Measurements from ENCODE around the gene TMEM91.

The TMEM91 gene

GRCh38 chr19:41411100-41411967 lies 35.0 kb downstream of the TMEM91 start:
- DNase-seq (ENCODE audit: low read depth in 2 of 2): no peak

GRCh38 chr19:41411968-41412265 lies 35.6 kb downstream of the TMEM91 start:
- no peak for DNase-seq (ENCODE audit: low read depth in 2 of 2)

- no peak for DNase-seq (ENCODE audit: low read depth in 2 of 2)
These were observed 36.6 kb downstream of the TMEM91 start for GRCh38 chr19:41412953-41413352.

- DNase-seq (ENCODE audit: low read depth in 2 of 2): no peak
These were observed 37.6 kb downstream of the TMEM91 start for GRCh38 chr19:41413947-41414346.

- DNase-seq (ENCODE audit: low read depth in 2 of 2): no peak
These were observed 38.1 kb downstream of the TMEM91 start for GRCh38 chr19:41414461-41414860.

DNA sequence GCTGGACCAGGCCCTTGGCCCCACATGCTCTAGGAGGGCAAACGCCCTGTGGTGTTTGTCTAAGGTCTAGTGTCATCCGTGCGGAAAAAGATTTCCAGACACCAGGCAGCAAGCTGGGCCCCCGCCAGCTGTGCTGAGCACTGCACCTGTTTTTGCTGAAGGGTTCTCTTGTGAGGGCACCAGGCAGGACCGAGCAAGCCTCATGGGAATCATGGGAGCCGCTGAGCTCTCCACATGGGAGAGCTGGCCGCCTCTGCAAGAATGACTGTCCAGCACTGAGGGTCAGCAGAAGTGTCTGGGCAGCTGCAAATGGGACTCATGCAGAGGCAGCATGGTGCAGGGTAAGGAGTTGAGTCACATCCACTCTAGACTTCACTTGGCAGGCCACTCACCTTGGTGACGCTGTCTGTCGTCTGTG lies 38.8 kb downstream of the TMEM91 start:
- no peak for DNase-seq (ENCODE audit: low read depth in 2 of 2)

- no peak for DNase-seq (ENCODE audit: low read depth in 2 of 2)
These were observed 39.9 kb downstream of the TMEM91 start for GRCh38 chr19:41416194-41416674.

- DNase-seq (ENCODE audit: low read depth in 2 of 2): no peak
These were observed 44.0 kb downstream of the TMEM91 start for GRCh38 chr19:41420101-41420880.

DNA sequence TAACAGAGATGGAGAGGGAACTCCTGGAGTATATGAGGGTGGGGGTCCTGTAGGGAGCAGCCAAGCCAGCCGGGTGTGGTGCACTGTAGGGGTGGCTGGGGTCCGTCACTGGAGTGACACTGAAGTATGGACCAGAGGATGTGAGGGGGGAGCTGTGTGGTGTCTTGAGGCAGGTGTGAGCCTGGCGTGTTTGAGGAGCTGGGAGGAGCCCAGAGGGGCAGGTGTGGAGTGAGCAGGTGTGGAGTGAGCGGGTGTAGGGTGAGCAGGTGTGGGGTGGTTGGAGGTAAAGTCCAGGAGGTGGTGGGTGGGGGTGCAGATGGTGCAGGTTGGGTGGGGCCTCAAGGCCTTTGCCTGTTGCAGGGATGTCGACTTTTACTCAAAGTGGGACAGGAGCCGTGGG lies 45.0 kb downstream of the TMEM91 start:
- DNase-seq (ENCODE audit: low read depth in 2 of 2): no peak

- no peak for DNase-seq (ENCODE audit: low read depth in 2 of 2)
These were observed 45.6 kb downstream of the TMEM91 start for GRCh38 chr19:41421973-41422372.

DNA sequence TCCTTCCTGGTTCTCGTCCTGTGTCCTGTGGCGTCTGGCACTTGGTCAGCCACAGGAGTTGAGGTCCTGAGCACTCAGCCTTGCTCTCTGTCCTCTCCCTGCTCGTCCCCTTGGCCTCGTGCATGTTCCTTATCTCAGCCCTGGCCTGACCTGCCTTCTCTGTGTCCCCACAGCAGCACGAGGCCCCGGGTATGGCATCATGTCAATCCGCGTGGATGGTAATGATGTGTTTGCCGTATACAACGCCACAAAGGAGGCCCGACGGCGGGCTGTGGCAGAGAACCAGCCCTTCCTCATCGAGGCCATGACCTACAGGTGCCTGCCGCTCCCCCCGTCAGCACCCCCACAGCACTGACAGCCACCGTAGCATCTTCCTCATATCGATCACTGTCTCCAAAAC lies 46.1 kb downstream of the TMEM91 start:
- no peak for DNase-seq (ENCODE audit: low read depth in 2 of 2)

DNA sequence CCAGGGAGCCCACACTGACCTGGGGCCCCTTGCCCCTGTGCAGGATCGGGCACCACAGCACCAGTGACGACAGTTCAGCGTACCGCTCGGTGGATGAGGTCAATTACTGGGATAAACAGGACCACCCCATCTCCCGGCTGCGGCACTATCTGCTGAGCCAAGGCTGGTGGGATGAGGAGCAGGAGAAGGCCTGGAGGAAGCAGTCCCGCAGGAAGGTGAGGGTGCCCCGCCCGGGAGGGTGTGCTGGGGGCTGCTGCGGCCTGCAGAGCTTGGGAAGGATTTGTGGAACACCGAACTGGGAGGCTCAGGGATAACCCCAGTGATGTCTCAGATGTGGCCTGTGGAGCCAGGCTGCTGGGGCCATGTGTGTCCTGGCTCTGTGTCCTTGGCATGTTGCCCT lies 46.6 kb downstream of the TMEM91 start:
- DNase-seq (ENCODE audit: low read depth in 2 of 2): no peak

GRCh38 chr19:41424335-41425173 lies 48.2 kb downstream of the TMEM91 start:
- DNase-seq (ENCODE audit: low read depth in 2 of 2): no peak

DNA sequence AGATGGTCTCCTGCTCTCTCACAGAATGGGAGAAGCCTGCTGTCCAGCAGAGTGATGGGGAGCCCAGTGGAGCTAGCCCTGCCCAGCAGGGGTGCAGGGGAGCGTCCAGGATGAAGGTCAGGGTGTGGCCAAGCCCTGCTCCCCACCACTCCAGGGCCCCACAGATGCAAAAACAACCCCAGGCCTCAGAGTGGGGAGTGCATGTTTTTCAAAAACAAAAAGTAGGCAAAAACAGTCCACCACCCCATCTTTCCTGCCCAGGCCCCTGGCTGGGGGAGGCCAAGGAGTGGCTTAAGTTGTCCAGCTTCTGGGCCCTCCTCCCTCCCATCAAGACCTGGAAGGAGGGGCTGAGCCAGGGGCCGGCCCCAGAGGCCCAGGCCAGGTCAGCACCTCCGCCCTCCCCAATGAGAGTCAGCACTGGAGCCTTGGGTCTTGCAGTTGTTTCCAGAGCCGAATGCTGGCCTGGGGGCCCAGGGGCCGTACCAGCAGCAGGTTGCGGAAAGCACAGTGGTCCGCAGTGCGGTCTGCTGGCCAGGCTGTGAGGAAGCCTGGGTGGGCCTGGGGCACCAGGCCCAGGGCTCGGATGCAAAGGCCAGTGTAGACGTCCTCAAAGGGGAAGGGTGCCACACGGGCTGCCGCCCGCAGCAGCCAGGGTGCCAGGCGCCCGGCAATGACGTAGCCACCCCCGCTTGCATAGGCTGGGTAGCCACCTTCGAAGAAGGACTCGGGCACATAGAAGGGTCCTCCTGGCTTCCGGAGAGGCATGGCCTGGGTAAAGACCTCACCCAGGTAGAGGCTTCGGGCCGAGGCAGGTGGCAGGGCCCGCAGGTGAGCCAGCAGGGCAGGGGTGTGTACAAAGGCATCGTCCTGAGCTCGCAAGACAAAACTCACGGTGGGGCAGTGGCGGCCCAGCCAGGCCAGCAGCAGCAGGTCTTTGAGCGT lies 49.1 kb downstream of the TMEM91 start:
- no peak for DNase-seq (ENCODE audit: low read depth in 2 of 2)

DNA sequence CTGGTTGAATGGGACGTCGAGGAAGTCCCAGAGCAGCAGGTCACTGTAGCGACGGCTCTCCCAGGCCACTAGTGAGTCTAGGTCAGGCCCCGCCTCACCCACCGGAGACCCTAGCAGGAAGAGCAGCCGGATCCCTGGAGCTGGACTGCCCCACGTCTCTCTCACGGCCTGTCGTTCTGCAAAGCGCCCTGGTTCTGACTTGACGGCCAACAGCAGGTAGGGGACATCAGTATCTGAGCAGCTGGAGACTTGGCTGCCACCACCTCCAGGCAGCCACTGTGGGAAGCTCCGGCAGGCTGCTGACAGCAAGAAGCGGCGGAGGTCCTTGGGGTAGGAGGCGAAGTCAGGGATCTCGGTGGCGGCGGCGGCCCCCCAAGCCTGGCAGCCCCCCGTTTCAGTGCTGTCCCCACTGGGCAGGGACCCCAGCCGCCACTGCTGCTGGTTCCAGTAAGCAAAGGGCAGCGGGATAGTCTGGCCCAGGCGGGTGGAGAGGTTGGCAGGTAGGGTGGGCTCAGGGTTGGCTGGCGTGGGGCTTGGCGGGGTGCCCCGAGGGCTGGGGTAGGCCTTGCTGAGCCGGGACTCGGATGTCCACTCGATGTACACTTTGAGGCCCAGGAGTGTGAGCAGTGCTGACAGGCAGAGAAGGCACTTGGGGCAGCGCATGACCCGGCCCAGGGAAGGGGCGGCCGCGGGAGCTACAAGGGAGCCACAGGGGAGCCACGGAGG lies 49.9 kb downstream of the TMEM91 start:
- no peak for DNase-seq (ENCODE audit: low read depth in 2 of 2)

GRCh38 chr19:41426952-41427646 lies 50.8 kb downstream of the TMEM91 start, which contains the start of gene B3GNT8:
Gene B3GNT8 (minus strand): TSS chr19:41427374. CDS start chr19:41426778, 596 bp downstream.
- DNase-seq (ENCODE audit: low read depth in 2 of 2): no peak

GRCh38 chr19:41427647-41428480 lies 51.5 kb downstream of the TMEM91 start:
- no peak for DNase-seq (ENCODE audit: low read depth in 2 of 2)

GRCh38 chr19:41428481-41428859 lies 52.1 kb downstream of the TMEM91 start:
- DNase-seq (ENCODE audit: low read depth in 2 of 2): no peak

- no peak for DNase-seq (ENCODE audit: low read depth in 2 of 2)
These were observed 54.6 kb downstream of the TMEM91 start for GRCh38 chr19:41430922-41431321.
